Stomach (tissue), 9 donors: ENCODE measurements around the gene IDH3B. TPM values are rescaled to one million over a fixed set of nuclear protein-coding genes. Genes with fewer than 3 reads are reported as not detected.

Source experiments
- DNase-seq, 2 donors: peaks; one replicate each; pipeline versions ENCODE4 v3.0.0 to v3.0.0-alpha.2; 2013 to 2019
- H3K27ac ChIP-seq, 5 donors: fragments of 200-600 bp in 4 of 5; sonication (generic) in 4 of 5; one replicate each; pipeline ENCODE4 v1.5.1; 2013 to 2019; ENCODE audit warnings: mild to moderate bottlenecking in 1 of 5, moderate library complexity in 1 of 5
- H3K27me3 ChIP-seq, 3 donors: fragments of 200-600 bp; sonication (generic); one replicate each; pipeline ENCODE4 v1.5.1; 2017 to 2019; ENCODE audit warnings: mixed run types in 1 of 3
- H3K36me3 ChIP-seq, 4 donors: fragments of 200-600 bp; sonication (generic); 1 replicate in 3 of 4; 2 replicates in 1 of 4; pipeline ENCODE4 v1.5.1; 2016 to 2019
- H3K4me1 ChIP-seq, 4 donors: fragments of 200-600 bp; sonication (generic); one replicate each; pipeline ENCODE4 v1.5.1; 2016 to 2019
- H3K4me3 ChIP-seq, 4 donors: fragments of 200-600 bp; sonication (generic) in 3 of 4; one replicate each; pipeline ENCODE4 v1.5.1; 2016 to 2019; ENCODE audit warnings: mild to moderate bottlenecking in 1 of 4
- H3K9me3 ChIP-seq, 4 donors: fragments of 200-600 bp; sonication (generic); one replicate each; pipeline ENCODE4 v1.5.1; 2016 to 2019
- CTCF ChIP-seq, 7 experiments: fragments of 450-650 bp in 4 of 7; fragments of 200-600 bp in 3 of 7; sonication (generic) in 3 of 7; IDR thresholded peaks; one replicate each; pipeline ENCODE4 v1.5.1; 2016 to 2019; ENCODE audit warnings: antibody characterized with exemption in 7 of 7, control low read depth in 2 of 7, mild to moderate bottlenecking in 1 of 7
- EP300 ChIP-seq: sonication (generic); formaldehyde crosslinking; IDR thresholded peaks from one replicate; pipeline ENCODE4 v1.6.1; 2017; ENCODE audit warnings: antibody characterized with exemption
- POLR2A ChIP-seq, 4 donors: fragments of 450-650 bp; IDR thresholded peaks; one replicate each; pipeline ENCODE4 v1.6.1; 2016; ENCODE audit warnings: antibody characterized with exemption in 4 of 4, control low read depth in 2 of 4, mild to moderate bottlenecking in 1 of 4, moderate library complexity in 1 of 4
- POLR2AphosphoS5 ChIP-seq, 3 donors: sonication (generic); formaldehyde crosslinking; IDR thresholded peaks; one replicate each; pipeline ENCODE4 v1.6.1; 2016; ENCODE audit warnings: antibody characterized with exemption in 3 of 3
- WGBS, 5 donors: extraction: QIAGEN DNeasy Blood & Tissue Kit in 3 of 5; methylation state at CpG; one replicate each; pipeline versions ENCODE4 v1.1.5 to v1.1.7; 2013 to 2018; 5-methylcytosine and 5-hydroxymethylcytosine counted together
- intact Hi-C: fragments of 100-400 bp; cut with DNase I; formaldehyde crosslinking; loops from one replicate; pipeline ENCODE4 v1.15.1; 2023; ENCODE audit warnings: low total_unique reads
- polyA plus RNA-seq, 3 donors: library from polyadenylated mRNA; stranded (reverse); fragments of 200-250 nt; gene quantifications; one replicate each; pipeline ENCODE4 v1.2.3, GENCODE V29; 2013
- total RNA-seq, 5 donors: library from RNA; depleted of rRNA; stranded (reverse); fragments of >200 nt; gene quantifications; one replicate each; pipeline versions ENCODE4 v1.1.0 to v1.2.3, GENCODE V29; 2014 to 2016
- donor health status: healthy with polysubstance abuse.
- donor health status: Bipolar disorder and iron deficiency.
- donor health status: healthy.

IDH3B gene
- total and polyA plus RNA-seq, 8 donors = 1.8 to 134 (median 81.1) TPM

- H3K4me3 ChIP-seq = no peak overlapping the region
- no peaks in the 10 kb centered on the region for H3K9me3 ChIP-seq
- intact Hi-C loops = no loop called here
- H3K27ac ChIP-seq = no peak overlapping the region
- H3K4me1 ChIP-seq = peaks cover 9 to 31% (median 28%) of the 10 kb centered on the region in 4 donors
- WGBS, 5 donors = 88 to 93% (median 90%) methylated on average over 10 of the region's 10 CpGs
- DNase-seq = no peak
- no peaks in the 10 kb centered on the region for H3K27me3 ChIP-seq
- TF ChIP-seq CTCF (IDR thresholded peaks at IDR 0.05) = no peak
- no peak for TF ChIP-seq POLR2A (IDR thresholded peaks at IDR 0.05)
- no peak for TF ChIP-seq EP300
- TF ChIP-seq POLR2AphosphoS5 (IDR thresholded peaks at IDR 0.05) = no peak
- peaks cover 65 to 84% (median 83%) of the 10 kb centered on the region in 4 donors for H3K36me3 ChIP-seq
Observed at GRCh38 chr20:2659547-2659946, 4.5 kb downstream of the IDH3B start.

GRCh38 chr20:2658414-2659354 lies 5.3 kb downstream of the IDH3B start:
- H3K36me3 ChIP-seq = peaks cover 70 to 92% (median 90%) of the 10 kb centered on the region in 4 donors
- TF ChIP-seq POLR2AphosphoS5 (IDR thresholded peaks at IDR 0.05) (no peak), CTCF (IDR thresholded peaks at IDR 0.05) (no peak), EP300 (no peak), POLR2A (IDR thresholded peaks at IDR 0.05) (no peak)
- no peaks in the 10 kb centered on the region for H3K27me3 ChIP-seq
- DNase-seq = no peak
- peaks cover 16 to 36% (median 35%) of the 10 kb centered on the region in 4 donors for H3K4me1 ChIP-seq
- H3K9me3 ChIP-seq = no peaks in the 10 kb centered on the region
- 66 to 77% (median 70%) methylated on average over 13 of the region's 13 CpGs for WGBS, 5 donors
- intact Hi-C loops = no loop called here
- H3K27ac ChIP-seq = no peak overlapping the region
- H3K4me3 ChIP-seq = no peak overlapping the region

GRCh38 chr20:2657674-2658073 lies 6.3 kb downstream of the IDH3B start:
- Histone ChIP-seq H3K9me3 (no peaks in the 10 kb centered on the region), H3K4me3 (no peak overlapping the region), H3K36me3 (peaks cover 70 to 89% (median 88%) of the 10 kb centered on the region in 4 donors), H3K27me3 (no peaks in the 10 kb centered on the region), H3K27ac (no peak overlapping the region), H3K4me1 (peaks cover 15 to 33% (median 33%) of the 10 kb centered on the region in 4 donors)
- TF ChIP-seq POLR2A (IDR thresholded peaks at IDR 0.05) = no peak
- no peak for TF ChIP-seq POLR2AphosphoS5 (IDR thresholded peaks at IDR 0.05)
- TF ChIP-seq CTCF (IDR thresholded peaks at IDR 0.05) = no peak
- no peak for TF ChIP-seq EP300
- no peak for DNase-seq
- WGBS, 5 donors = 79 to 93% (median 88%) methylated on average over 5 of the region's 5 CpGs
- intact Hi-C loops = no loop called here

GRCh38 chr20:2657241-2657640 lies 6.8 kb downstream of the IDH3B start:
- intact Hi-C loops = no loop called here
- Histone ChIP-seq H3K9me3 (no peaks in the 10 kb centered on the region), H3K36me3 (peaks cover 68 to 85% (median 83%) of the 10 kb centered on the region in 4 donors), H3K4me1 (peaks cover 15 to 29% (median 29%) of the 10 kb centered on the region in 4 donors), H3K4me3 (no peak overlapping the region), H3K27ac (no peak overlapping the region), H3K27me3 (no peaks in the 10 kb centered on the region)
- DNase-seq = no peak
- TF ChIP-seq POLR2AphosphoS5 (IDR thresholded peaks at IDR 0.05) (no peak), POLR2A (IDR thresholded peaks at IDR 0.05) (no peak), CTCF (IDR thresholded peaks at IDR 0.05) (no peak), EP300 (no peak)
- WGBS, 5 donors = 59 to 83% (median 70%) methylated on average over 5 of the region's 5 CpGs
